Subcutaneous abdominal adipose tissue (tissue), 5 donors: Measurements from ENCODE around the gene NCAPH2.

Experiments
- H3K27ac ChIP-seq: one replicate; pipeline ENCODE4 v1.7.0; 2013; ENCODE audit warnings: low read depth, mild to moderate bottlenecking, inconsistent platforms, low read length, moderate library complexity
- H3K27me3 ChIP-seq, 5 donors: one replicate each; pipeline ENCODE4 v1.7.0; 2013; ENCODE audit warnings: low read length in 5 of 5, inconsistent platforms in 1 of 5; ENCODE audit not compliant: control insufficient read depth in 5 of 5, insufficient read depth in 4 of 5
- H3K36me3 ChIP-seq, 5 donors: one replicate each; pipeline ENCODE4 v1.7.0; 2013; ENCODE audit warnings: low read length in 5 of 5; ENCODE audit not compliant: control insufficient read depth in 5 of 5, insufficient read depth in 5 of 5
- H3K4me1 ChIP-seq, 5 donors: one replicate each; pipeline ENCODE4 v1.7.0; 2013; ENCODE audit warnings: low read length in 5 of 5, mild to moderate bottlenecking in 3 of 5, moderate library complexity in 1 of 5; ENCODE audit not compliant: control insufficient read depth in 5 of 5, insufficient read depth in 5 of 5
- H3K4me3 ChIP-seq, 5 donors: one replicate each; pipeline ENCODE4 v1.7.0; 2013; ENCODE audit warnings: low read length in 5 of 5, low read depth in 1 of 5
- H3K9ac ChIP-seq, 5 donors: one replicate each; pipeline ENCODE4 v1.7.0; 2013; ENCODE audit warnings: low read length in 5 of 5, mild to moderate bottlenecking in 4 of 5, moderate library complexity in 3 of 5
- H3K9me3 ChIP-seq, 5 donors: one replicate each; pipeline ENCODE4 v1.7.0; 2013; ENCODE audit warnings: low read length in 5 of 5; ENCODE audit not compliant: control insufficient read depth in 5 of 5
- donor health status: healthy.
- donor health status: healthy.
- donor health status: healthy.
- donor health status: healthy.
- donor health status: healthy.

Gene NCAPH2

DNA sequence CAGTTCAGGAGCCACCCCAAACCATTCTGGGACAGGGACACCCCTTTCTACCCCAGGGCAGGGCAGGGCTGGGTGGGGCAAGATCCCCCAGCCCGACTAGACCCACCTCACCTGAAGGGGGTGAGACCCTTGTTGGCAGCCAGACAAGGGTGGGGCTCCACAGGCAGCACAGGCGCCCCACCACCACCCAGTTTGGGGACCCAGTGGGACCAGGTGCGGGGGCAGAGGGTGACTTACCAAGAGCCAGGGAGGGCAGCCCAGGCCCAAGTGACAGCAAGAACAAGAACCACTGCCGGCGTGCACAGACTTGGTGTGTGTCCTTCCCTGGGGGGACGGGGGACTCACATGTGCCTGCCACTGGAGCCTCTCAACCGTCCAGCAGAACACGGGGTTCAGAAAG is 24.5 kb upstream of the NCAPH2 start:
- Histone ChIP-seq H3K27me3 (peaks cover 36 to 70% (median 44%) of the 10 kb centered on the region in 5 donors), H3K9ac (no peak overlapping the region), H3K36me3 (no peaks in the 10 kb centered on the region), H3K27ac (no peak overlapping the region), H3K9me3 (no peaks in the 10 kb centered on the region), H3K4me1 (peaks cover 0 to 14% (median 8%) of the 10 kb centered on the region in 5 donors), H3K4me3 (no peak overlapping the region)

DNA sequence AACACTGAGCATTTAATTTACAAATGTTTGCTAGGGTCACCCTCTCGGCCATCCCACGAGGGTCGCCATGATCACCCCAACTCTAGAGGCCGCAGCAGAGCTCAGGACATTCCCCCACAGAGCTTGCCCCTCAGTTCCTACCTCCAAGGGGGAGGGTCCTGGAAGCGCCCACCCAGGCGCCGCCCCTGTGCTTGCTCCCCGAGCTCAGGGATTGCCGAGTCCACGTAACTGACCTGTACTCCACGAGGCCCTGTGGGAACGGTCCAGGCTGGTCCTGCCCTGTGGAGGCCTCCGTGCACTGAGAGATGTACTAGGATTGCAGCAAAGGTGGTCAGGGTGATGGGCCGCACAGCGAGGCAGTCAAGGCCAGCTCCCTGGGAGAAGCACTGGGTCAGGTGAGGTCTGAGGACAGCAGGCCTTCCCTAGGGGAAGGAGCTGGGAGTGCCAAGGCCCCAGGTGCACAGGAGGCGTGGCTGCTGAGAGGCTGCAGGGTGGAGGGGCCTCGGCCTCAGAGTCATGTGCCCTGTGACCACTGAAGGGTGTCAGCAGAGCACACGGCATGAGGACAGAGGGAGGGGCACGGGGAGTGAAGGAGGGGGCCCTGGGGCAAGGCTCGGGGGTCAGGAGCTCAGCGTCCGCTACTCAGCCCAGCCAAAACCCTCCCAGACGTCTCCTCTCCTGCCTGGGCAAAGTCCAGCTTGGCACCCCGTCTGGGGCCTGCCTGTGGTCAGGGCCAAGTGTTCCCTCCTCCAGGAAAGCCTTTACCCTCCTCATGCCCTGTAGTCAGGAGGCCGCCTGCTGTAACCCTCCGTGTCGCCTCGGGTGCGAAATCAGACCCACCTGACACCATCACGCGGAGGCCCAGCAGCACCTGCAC is 23.8 kb upstream of the NCAPH2 start:
- H3K4me1 ChIP-seq, result peaks cover 0 to 14% (median 8%) of the 10 kb centered on the region in 5 donors
- H3K27ac ChIP-seq, result no peak overlapping the region
- H3K9ac ChIP-seq, result no peak overlapping the region
- H3K4me3 ChIP-seq, result no peak overlapping the region
- no peaks in the 10 kb centered on the region for H3K36me3 ChIP-seq
- H3K27me3 ChIP-seq, result peaks cover 36 to 70% (median 44%) of the 10 kb centered on the region in 5 donors
- H3K9me3 ChIP-seq, result no peaks in the 10 kb centered on the region

DNA sequence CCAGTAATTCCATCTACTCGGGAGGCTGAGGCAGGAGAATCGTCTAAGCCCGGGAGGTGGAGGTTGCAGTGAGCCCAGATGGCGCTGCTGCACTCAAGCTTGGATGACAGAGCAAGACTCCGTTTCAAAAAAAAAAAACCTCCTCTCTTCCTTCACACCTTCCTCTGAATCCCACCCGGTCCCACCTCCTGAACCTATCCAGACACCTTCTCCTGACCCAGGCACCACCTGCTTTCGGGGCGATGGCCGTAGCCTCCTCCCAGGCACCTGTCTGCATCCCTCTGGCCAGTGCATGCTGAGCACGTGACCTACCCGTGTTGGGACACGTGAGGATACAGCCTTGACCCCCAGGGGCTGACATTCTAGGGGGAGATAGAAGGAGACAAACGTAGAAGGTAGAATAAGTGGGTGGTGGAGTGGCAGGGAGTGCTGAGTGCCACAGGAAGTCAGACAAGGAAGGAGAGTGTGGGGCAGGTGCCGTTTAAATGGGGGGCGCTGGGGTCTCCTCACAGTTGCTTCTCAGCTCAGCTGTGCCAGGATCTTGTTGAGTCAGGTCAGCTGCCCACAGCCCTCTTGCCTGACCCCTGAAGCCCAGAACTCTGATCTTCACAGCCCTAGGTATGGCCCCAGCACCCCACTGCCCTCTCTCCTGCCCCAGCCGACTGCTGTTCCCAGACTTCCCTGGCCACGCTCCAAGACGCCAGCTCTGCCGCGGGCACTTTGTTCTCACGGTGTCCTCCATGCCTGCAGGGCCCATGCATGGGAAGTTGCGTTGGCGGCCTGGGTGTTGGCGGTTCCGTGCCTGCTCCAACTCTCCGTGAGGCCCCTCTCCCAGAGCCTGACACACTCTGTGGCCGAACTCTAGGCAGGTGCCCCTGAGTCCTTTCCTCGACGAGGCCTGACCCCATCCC is 22.5 kb upstream of the NCAPH2 start:
- Histone ChIP-seq H3K4me1 (peaks cover 0 to 14% (median 8%) of the 10 kb centered on the region in 5 donors), H3K36me3 (no peaks in the 10 kb centered on the region), H3K27ac (no peak overlapping the region), H3K4me3 (no peak overlapping the region), H3K9me3 (no peaks in the 10 kb centered on the region), H3K27me3 (peaks cover 32 to 62% (median 39%) of the 10 kb centered on the region in 5 donors), H3K9ac (no peak overlapping the region)

- no peak within 1 kb of the TSS for H3K4me3 ChIP-seq
- no peaks in the 10 kb centered on the region for H3K9me3 ChIP-seq
- H3K27me3 ChIP-seq, result peaks cover 30 to 55% (median 33%) of the 10 kb centered on the region in 5 donors
- H3K36me3 ChIP-seq, result no peaks in the 10 kb centered on the region
- H3K4me1 ChIP-seq, result peaks cover 0 to 7% (median 5%) of the 10 kb centered on the region in 5 donors
- H3K9ac ChIP-seq, result no peak within 1 kb of the TSS
- H3K27ac ChIP-seq, result no peak within 1 kb of the TSS
Measured at GRCh38 chr22:50486561-50487289, 21.3 kb upstream of the NCAPH2 start, which contains the start of gene MIOX. MIOX (plus strand) TSS chr22:50486859; CDS start chr22:50486898, 39 bp downstream.

DNA sequence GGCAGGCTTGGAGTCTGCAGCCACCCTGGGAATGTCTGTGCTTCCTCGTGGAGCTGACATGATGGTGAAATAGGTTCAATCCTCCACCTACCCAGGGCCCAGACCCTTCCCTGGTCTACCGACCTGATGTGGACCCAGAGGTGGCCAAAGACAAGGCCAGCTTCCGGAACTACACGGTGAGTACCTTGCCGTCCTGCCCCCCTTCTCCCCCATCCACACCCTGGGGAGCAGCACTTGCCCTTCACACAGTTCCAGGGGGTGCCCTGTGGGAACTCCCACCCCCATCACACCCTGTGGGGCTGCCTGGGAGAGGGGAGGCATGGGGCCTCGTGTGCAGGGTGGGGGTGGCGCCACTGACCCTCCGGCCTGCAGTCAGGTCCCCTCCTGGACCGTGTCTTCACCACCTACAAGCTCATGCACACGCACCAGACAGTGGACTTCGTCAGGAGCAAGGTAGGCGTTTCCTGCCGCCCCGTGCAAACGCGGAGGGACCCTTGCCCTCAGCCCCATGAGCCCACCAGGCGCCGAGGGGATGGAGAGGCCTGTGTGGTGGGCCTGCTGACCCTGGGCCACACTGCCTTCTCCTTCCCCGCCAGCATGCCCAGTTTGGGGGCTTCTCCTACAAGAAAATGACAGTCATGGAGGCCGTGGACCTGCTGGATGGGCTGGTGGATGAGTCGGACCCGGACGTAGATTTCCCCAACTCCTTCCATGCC is 20.6 kb upstream of the NCAPH2 start:
- H3K9ac ChIP-seq, result no peak overlapping the region
- H3K27ac ChIP-seq, result no peak overlapping the region
- H3K9me3 ChIP-seq, result no peaks in the 10 kb centered on the region
- peaks cover 24 to 47% (median 26%) of the 10 kb centered on the region in 5 donors for H3K27me3 ChIP-seq
- no peaks in the 10 kb centered on the region for H3K4me1 ChIP-seq
- H3K36me3 ChIP-seq, result no peaks in the 10 kb centered on the region
- H3K4me3 ChIP-seq, result no peak overlapping the region

DNA sequence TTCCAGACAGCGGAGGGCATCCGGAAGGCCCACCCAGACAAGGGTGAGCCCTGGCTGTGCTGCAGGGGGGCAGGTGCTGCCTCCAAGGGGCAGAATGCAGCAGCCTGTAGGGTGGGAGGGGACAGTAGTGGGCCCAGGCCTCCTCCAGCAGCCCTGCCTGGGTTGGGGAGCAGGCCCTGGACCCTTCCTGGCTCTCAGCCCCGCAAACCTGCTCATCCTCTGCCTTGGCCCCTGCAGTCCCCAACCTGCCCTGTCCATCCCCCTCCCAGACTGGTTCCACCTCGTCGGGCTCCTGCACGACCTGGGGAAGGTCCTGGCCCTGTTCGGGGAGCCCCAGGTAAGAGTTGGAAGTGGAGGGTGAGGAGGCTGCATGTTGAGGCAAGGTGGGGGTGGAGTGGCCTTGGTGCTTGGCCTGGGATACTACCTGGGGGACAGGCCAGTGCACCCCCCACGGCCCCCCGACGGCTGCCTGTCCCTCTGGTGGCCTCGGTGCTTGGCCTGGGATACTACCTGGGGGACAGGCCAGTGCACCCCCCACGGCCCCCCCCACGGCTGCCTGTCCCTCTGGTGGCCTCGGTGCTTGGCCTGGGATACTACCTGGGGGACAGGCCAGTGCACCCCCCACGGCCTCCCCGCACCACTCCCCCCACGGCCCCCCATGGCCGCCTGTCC is 19.9 kb upstream of the NCAPH2 start:
- H3K27ac ChIP-seq, result no peak overlapping the region
- H3K27me3 ChIP-seq, result peaks cover 17 to 41% (median 21%) of the 10 kb centered on the region in 5 donors
- H3K4me3 ChIP-seq, result no peak overlapping the region
- no peaks in the 10 kb centered on the region for H3K9me3 ChIP-seq
- H3K36me3 ChIP-seq, result no peaks in the 10 kb centered on the region
- H3K9ac ChIP-seq, result no peak overlapping the region
- H3K4me1 ChIP-seq, result no peaks in the 10 kb centered on the region

- H3K9me3 ChIP-seq, result no peaks in the 10 kb centered on the region
- peaks cover 10 to 34% (median 17%) of the 10 kb centered on the region in 5 donors for H3K27me3 ChIP-seq
- no peak overlapping the region for H3K27ac ChIP-seq
- H3K9ac ChIP-seq, result no peak overlapping the region
- no peaks in the 10 kb centered on the region for H3K36me3 ChIP-seq
- no peaks in the 10 kb centered on the region for H3K4me1 ChIP-seq
- no peak overlapping the region for H3K4me3 ChIP-seq
Measured at GRCh38 chr22:50488886-50489285, 19.1 kb upstream of the NCAPH2 start.

- H3K36me3 ChIP-seq, result no peaks in the 10 kb centered on the region
- no peak overlapping the region for H3K9ac ChIP-seq
- no peaks in the 10 kb centered on the region for H3K9me3 ChIP-seq
- no peaks in the 10 kb centered on the region for H3K4me1 ChIP-seq
- no peak overlapping the region for H3K4me3 ChIP-seq
- H3K27me3 ChIP-seq, result peaks cover 9 to 29% (median 11%) of the 10 kb centered on the region in 5 donors
- no peak overlapping the region for H3K27ac ChIP-seq
Measured at GRCh38 chr22:50489363-50490243, 18.4 kb upstream of the NCAPH2 start.
